GM12872 (cell line): ENCODE data around the gene RPRM.

Source experiments
- CTCF ChIP-seq: IDR thresholded peaks from 3 replicates; pipeline ENCODE4 v1.5.1; 2011; ENCODE audit warnings: low read depth, mild to moderate bottlenecking, low read length, moderate library complexity; ENCODE audit not compliant: insufficient read depth

RPRM gene

DNA sequence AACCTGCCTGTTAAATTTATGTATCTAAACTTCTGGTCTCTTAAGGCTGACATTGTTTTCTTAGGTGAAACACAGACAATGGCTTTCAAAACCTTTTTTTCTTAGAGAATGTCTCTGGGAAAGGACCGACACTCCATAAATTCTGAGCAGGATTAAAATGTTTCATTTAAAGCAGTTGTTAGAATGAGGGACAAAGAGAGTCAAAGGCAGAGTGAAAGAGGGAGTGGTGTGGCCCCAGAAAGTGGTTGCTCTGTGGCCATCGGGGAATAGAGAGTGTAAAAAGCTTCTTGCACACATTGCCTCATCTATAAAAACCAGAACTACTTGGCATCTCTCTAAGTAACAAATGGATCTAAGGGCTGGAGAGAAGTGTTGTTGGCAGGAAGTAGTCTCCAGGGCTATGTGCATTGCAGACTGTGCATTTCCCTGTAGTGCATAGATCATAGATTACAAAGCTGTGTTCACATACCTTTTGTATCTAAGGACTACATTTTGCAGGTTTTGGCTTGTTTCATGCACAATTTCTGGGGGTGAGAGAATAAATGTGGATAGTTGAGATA lies 3.6 kb downstream of the RPRM start:
- no peak for TF ChIP-seq CTCF

DNA sequence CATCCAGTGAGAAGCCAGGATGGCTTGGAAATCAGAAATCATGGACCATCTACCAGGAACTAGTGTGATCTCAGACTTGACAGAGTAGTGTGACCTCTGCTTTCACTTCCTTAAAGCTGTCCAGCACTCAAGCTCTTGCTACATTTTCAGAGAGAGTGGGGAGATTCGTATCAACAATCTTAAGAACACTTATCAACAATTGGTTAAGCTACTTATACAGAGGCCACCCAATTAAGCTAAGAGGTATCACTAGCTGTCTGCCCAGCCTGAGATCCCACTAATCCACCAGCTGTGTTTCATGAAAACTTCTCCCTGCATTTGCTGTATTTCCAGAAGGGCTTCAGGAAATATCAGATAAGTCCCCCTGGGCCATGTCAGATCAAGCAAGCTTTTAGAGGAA lies 4.2 kb downstream of the RPRM start:
- TF ChIP-seq CTCF = no peak

GRCh38 chr2:153470867-153471266 lies 7.7 kb downstream of the RPRM start:
- TF ChIP-seq CTCF = no peak

GRCh38 chr2:153464395-153464794 lies 14.2 kb downstream of the RPRM start:
- no peak for TF ChIP-seq CTCF

GRCh38 chr2:153462338-153462859 lies 16.2 kb downstream of the RPRM start:
- TF ChIP-seq CTCF = no peak

- no peak for TF ChIP-seq CTCF
Observed at GRCh38 chr2:153461453-153461852, 17.1 kb downstream of the RPRM start.

DNA sequence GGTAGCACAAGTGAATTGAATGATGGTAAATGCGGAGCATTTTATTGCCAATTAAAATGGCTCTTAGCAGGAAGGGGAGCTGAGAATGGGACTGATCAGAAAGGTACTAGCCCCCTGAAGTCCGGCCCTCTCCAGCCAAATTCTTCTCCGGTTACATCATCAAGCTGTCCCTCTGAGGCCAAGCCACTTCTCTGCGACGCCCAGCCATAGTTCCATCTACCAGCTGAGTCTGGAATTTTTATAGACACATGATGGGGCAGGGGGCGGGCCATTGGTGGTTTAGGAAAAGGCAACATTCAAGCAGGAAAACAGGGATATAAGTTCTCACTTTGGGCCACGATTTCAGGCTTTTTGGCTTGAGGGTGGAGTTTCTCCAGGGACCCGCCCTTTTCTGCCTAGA lies 22.7 kb downstream of the RPRM start:
- no peak for TF ChIP-seq CTCF
